CD14-positive monocyte (primary cell): ENCODE measurements around the gene ATP6V0E2. TPM values are rescaled to one million over a fixed set of nuclear protein-coding genes. Genes with fewer than 3 reads are reported as not detected.

Experiments
- DNase-seq, 3 donors: peaks; one replicate each; pipeline ENCODE4 v3.0.0-alpha.2; 2011 to 2022
- H2AFZ ChIP-seq: 2 replicates; pipeline ENCODE4 v1.6.0; 2012; ENCODE audit warnings: mild to moderate bottlenecking, low read depth, low read length, inconsistent platforms; ENCODE audit not compliant: insufficient read depth, poor library complexity, severe bottlenecking
- H3K27ac ChIP-seq, 2 donors: 1 replicate in 1 of 2; 2 replicates in 1 of 2; pipeline ENCODE4 v1.5.1; 2012 to 2013; ENCODE audit warnings: low read length in 2 of 2, control low read depth in 1 of 2, inconsistent platforms in 1 of 2, low read depth in 1 of 2, mild to moderate bottlenecking in 1 of 2
- H3K27me3 ChIP-seq, 2 donors: one replicate each; pipeline versions ENCODE4 v1.6.0 to v1.6.1; 2011 to 2013; ENCODE audit warnings: low read length in 2 of 2; ENCODE audit not compliant: control insufficient read depth in 2 of 2, insufficient read depth in 2 of 2
- H3K36me3 ChIP-seq, 2 donors: replicated peaks in 1 of 2; 1 replicate in 1 of 2; 2 replicates in 1 of 2; pipeline versions ENCODE4 v1.5.1 to v1.6.1; 2012 to 2013; ENCODE audit warnings: low read length in 2 of 2, control low read depth in 1 of 2, inconsistent platforms in 1 of 2, mild to moderate bottlenecking in 1 of 2; ENCODE audit not compliant: insufficient read depth in 2 of 2, control insufficient read depth in 1 of 2
- H3K4me1 ChIP-seq, 2 donors: 1 replicate in 1 of 2; 2 replicates in 1 of 2; pipeline versions ENCODE4 v1.5.1 to v1.6.1; 2012 to 2013; ENCODE audit warnings: low read length in 2 of 2, control low read depth in 1 of 2, inconsistent platforms in 1 of 2, mild to moderate bottlenecking in 1 of 2, moderate library complexity in 1 of 2; ENCODE audit not compliant: insufficient read depth in 2 of 2, control insufficient read depth in 1 of 2
- H3K4me2 ChIP-seq: replicated peaks from 2 replicates; pipeline ENCODE3; 2012; ENCODE audit warnings: low read length, moderate library complexity, mild to moderate bottlenecking; ENCODE audit not compliant: poor library complexity, severe bottlenecking; ENCODE audit errors: extremely low read depth
- H3K4me3 ChIP-seq, 3 experiments: fragments of 200-600 bp in 1 of 3; sonication (generic) in 1 of 3; replicated peaks in 1 of 3; 1 replicate in 2 of 3; 2 replicates in 1 of 3; pipeline ENCODE4 v1.5.1; 2011 to 2013; ENCODE audit warnings: low read length in 3 of 3, mild to moderate bottlenecking in 3 of 3, control low read depth in 2 of 3, low read depth in 2 of 3, inconsistent platforms in 1 of 3, moderate library complexity in 1 of 3
- H3K79me2 ChIP-seq: 2 replicates; pipeline ENCODE4 v1.6.0; 2012; ENCODE audit warnings: mild to moderate bottlenecking, control low read depth, inconsistent platforms, low read length, moderate library complexity; ENCODE audit not compliant: insufficient read depth
- H3K9ac ChIP-seq: 2 replicates; pipeline ENCODE4 v1.6.0; 2017; ENCODE audit warnings: low read length, mild to moderate bottlenecking; ENCODE audit not compliant: insufficient read depth, poor library complexity, severe bottlenecking
- H3K9me3 ChIP-seq, 2 donors: replicated peaks in 1 of 2; 1 replicate in 1 of 2; 2 replicates in 1 of 2; pipeline versions ENCODE4 v1.5.1 to v1.6.1; 2012 to 2013; ENCODE audit warnings: low read length in 2 of 2, control low read depth in 1 of 2; ENCODE audit not compliant: control insufficient read depth in 1 of 2, insufficient read depth in 1 of 2
- H4K20me1 ChIP-seq: 2 replicates; pipeline ENCODE4 v1.6.0; 2012; ENCODE audit warnings: mild to moderate bottlenecking, low read length, control low read depth, moderate library complexity; ENCODE audit not compliant: insufficient read depth
- H3K27ac Mint-ChIP-seq, 7 donors: one replicate each; pipeline ENCODE4 v1.8.0; 2020; ENCODE audit warnings: mild to moderate bottlenecking in 7 of 7, mixed read lengths in 7 of 7, moderate library complexity in 6 of 7, inconsistent platforms in 2 of 7
- H3K27me3 Mint-ChIP-seq, 3 donors: one replicate each; pipeline ENCODE4 v1.8.0; 2021 to 2022; ENCODE audit warnings: low read depth in 3 of 3, mild to moderate bottlenecking in 3 of 3, mixed read lengths in 3 of 3, moderate library complexity in 3 of 3, inconsistent platforms in 1 of 3
- H3K36me3 Mint-ChIP-seq, 2 donors: one replicate each; pipeline ENCODE4 v1.8.0; 2020; ENCODE audit warnings: mixed read lengths in 2 of 2, inconsistent platforms in 1 of 2, mild to moderate bottlenecking in 1 of 2
- H3K4me1 Mint-ChIP-seq: one replicate; pipeline ENCODE4 v1.8.0; 2020; ENCODE audit warnings: mild to moderate bottlenecking, mixed read lengths
- H3K4me3 Mint-ChIP-seq, 2 donors: one replicate each; pipeline ENCODE4 v1.8.0; 2020; ENCODE audit warnings: mild to moderate bottlenecking in 2 of 2, mixed read lengths in 2 of 2, moderate library complexity in 1 of 2
- H3K9me3 Mint-ChIP-seq, 7 donors: one replicate each; pipeline ENCODE4 v1.8.0; 2020 to 2022; ENCODE audit warnings: mixed read lengths in 7 of 7, mild to moderate bottlenecking in 6 of 7, moderate library complexity in 6 of 7, inconsistent platforms in 2 of 7
- WGBS: methylation state at CpG from one replicate; pipeline ENCODE4 v1.1.5; 2013; ENCODE audit warnings: missing lambda C conversion rate; ENCODE audit not compliant: insufficient coverage; 5-methylcytosine and 5-hydroxymethylcytosine counted together
- intact Hi-C, 2 donors: fragments of 100-400 bp; cut with micrococcal nuclease; formaldehyde crosslinking; loops; one replicate each; pipeline versions ENCODE4 v1.15.0 to v1.15.1; 2023
- polyA plus RNA-seq, 3 donors: library from polyadenylated mRNA; depleted of rRNA in 1 of 3; unstranded in 2 of 3; stranded (reverse) in 1 of 3; fragments of 300-500 nt in 2 of 3; fragments of >200 nt in 1 of 3; fragmentation: Illumina TruSeq in 2 of 3; gene quantifications; 1 replicate in 2 of 3; 2 replicates in 1 of 3; pipeline ENCODE4 v1.2.3, GENCODE V29; 2012 to 2021
- TF ChIP-seq, protein P1 (sequence below): fragments of 200-600 bp; IDR thresholded peaks from one replicate; pipeline ENCODE4 v1.8.0; 2022; ENCODE audit warnings: antibody characterized with exemption, mild to moderate bottlenecking

The ATP6V0E2 gene
- polyA plus RNA-seq, 3 donors, result 4.4 to 13.3 (median 8.2) TPM

DNA sequence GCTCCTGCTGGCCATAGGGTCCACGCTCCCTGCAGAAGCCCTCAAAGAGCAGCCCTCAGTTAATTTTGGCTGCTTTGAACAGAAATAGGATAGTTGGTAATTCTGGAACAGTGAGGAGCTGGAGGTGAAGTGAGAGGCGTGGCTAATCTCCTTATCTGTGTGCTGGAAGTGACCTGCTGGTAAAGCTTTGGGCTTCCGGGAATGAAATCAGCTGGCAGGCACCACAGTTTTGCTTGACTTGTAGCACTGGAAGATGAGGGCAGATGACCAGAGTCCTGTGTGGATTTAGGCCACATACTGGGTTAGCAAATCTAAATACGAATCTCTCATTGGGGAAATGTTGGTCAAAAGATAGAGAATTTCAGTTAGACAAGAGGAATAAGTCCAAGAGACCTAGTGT, 10.2 kb downstream of the ATP6V0E2 start:
- 87% methylated on average over 3 of the region's 4 CpGs for WGBS
- H3K9me3 Mint-ChIP-seq, result peaks cover 0 to 3% (median 0%) of the 10 kb centered on the region in 7 donors
- TF ChIP-seq, protein P1, sequence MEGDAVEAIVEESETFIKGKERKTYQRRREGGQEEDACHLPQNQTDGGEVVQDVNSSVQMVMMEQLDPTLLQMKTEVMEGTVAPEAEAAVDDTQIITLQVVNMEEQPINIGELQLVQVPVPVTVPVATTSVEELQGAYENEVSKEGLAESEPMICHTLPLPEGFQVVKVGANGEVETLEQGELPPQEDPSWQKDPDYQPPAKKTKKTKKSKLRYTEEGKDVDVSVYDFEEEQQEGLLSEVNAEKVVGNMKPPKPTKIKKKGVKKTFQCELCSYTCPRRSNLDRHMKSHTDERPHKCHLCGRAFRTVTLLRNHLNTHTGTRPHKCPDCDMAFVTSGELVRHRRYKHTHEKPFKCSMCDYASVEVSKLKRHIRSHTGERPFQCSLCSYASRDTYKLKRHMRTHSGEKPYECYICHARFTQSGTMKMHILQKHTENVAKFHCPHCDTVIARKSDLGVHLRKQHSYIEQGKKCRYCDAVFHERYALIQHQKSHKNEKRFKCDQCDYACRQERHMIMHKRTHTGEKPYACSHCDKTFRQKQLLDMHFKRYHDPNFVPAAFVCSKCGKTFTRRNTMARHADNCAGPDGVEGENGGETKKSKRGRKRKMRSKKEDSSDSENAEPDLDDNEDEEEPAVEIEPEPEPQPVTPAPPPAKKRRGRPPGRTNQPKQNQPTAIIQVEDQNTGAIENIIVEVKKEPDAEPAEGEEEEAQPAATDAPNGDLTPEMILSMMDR, result no peak
- no peak overlapping the region for H3K4me2 ChIP-seq
- H3K4me1 Mint-ChIP-seq, result peaks cover 11% of the 10 kb centered on the region
- no peak overlapping the region for H3K27ac ChIP-seq
- H3K4me1 ChIP-seq, result peaks cover 7 to 8% of the 10 kb centered on the region in 2 donors
- H3K27me3 Mint-ChIP-seq, result peaks cover 1 to 2% (median 2%) of the 10 kb centered on the region in 3 donors
- H3K36me3 ChIP-seq, result no peaks in the 10 kb centered on the region
- H3K4me3 ChIP-seq, result no peak overlapping the region
- no peak overlapping the region for H3K9ac ChIP-seq
- no peak for DNase-seq
- H3K4me3 Mint-ChIP-seq, result no peak overlapping the region
- H3K79me2 ChIP-seq, result no peaks in the 10 kb centered on the region
- no peak overlapping the region for H2AFZ ChIP-seq
- H3K27me3 ChIP-seq, result no peaks in the 10 kb centered on the region
- peak overlapping the region in 1 of 7 donors; percentile 17 for H3K27ac Mint-ChIP-seq
- H4K20me1 ChIP-seq, result no peaks in the 10 kb centered on the region
- H3K9me3 ChIP-seq, result no peaks in the 10 kb centered on the region
- intact Hi-C loops, result no loop called here
- H3K36me3 Mint-ChIP-seq, result no peaks in the 10 kb centered on the region

DNA sequence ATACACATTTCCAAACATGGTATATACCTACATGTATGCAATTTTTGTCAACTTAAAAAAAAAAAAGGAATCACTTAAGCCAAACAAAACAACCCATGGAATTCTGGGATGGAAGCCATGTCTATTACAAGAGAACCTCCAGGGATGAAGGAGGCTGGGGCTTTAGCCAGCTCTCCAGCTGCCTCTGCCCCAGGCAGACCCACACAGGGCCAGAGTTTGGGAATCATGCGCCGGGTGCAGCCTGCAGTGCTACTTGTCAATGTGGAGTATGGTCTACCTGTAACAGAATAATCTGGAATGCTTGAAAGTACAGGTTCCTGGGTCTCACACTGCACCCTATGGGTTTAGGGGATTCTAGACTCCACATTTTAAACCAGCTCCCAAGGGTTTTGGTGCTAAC, 10.8 kb downstream of the ATP6V0E2 start:
- TF ChIP-seq, protein P1, result no peak
- DNase-seq, result no peak
- Mint-ChIP-seq H3K27ac (no peak overlapping the region), H3K9me3 (peaks cover 0 to 3% (median 0%) of the 10 kb centered on the region in 7 donors), H3K4me3 (no peak overlapping the region), H3K4me1 (peaks cover 11% of the 10 kb centered on the region), H3K27me3 (peaks cover 1 to 2% (median 2%) of the 10 kb centered on the region in 3 donors), H3K36me3 (no peaks in the 10 kb centered on the region)
- Histone ChIP-seq H3K27me3 (no peaks in the 10 kb centered on the region), H3K9me3 (no peaks in the 10 kb centered on the region), H4K20me1 (no peaks in the 10 kb centered on the region), H2AFZ (no peak overlapping the region), H3K4me3 (no peak overlapping the region), H3K9ac (no peak overlapping the region), H3K4me2 (no peak overlapping the region), H3K79me2 (no peaks in the 10 kb centered on the region), H3K36me3 (no peaks in the 10 kb centered on the region), H3K4me1 (peaks cover 7 to 8% of the 10 kb centered on the region in 2 donors), H3K27ac (no peak overlapping the region)
- intact Hi-C loops, result no loop called here
- no CpG with 5 or more reads among the region's 2 CpGs for whole genome bisulfite sequencing
